HG03558 (cell line): ENCODE data around the gene ARHGEF11.

Source experiments
- ATAC-seq: cut with Tn5 transposase; IDR thresholded peaks from one replicate; pipeline ENCODE4 v1.9.1; 2021; ENCODE audit warnings: moderate number of reproducible peaks; ENCODE audit not compliant: unreplicated experiment; ENCODE audit errors: extremely low read depth

The ARHGEF11 gene

DNA sequence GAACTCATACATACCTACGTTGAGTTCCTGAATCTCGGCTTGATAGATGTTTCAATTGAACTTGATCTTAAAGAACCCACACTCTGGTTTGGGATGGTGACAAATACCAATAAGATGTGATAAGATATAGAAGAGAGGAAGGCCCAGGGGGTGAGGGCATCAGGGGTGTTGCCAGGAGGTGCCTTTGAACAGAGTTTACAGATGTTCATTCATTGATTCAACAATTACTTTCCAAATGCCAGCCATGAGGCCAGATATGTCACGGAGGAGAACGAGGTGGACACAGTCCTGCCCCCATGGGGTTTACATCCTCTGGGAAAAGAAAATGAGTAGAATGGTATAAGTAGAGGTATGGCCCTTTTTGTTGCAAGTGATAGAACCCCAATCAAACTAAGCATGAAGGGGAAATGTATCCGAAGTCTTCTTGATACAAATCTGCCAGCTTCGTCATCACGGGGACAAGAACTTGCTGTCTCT, 124.5 kb downstream of the ARHGEF11 start:
- no peak for ATAC-seq

DNA sequence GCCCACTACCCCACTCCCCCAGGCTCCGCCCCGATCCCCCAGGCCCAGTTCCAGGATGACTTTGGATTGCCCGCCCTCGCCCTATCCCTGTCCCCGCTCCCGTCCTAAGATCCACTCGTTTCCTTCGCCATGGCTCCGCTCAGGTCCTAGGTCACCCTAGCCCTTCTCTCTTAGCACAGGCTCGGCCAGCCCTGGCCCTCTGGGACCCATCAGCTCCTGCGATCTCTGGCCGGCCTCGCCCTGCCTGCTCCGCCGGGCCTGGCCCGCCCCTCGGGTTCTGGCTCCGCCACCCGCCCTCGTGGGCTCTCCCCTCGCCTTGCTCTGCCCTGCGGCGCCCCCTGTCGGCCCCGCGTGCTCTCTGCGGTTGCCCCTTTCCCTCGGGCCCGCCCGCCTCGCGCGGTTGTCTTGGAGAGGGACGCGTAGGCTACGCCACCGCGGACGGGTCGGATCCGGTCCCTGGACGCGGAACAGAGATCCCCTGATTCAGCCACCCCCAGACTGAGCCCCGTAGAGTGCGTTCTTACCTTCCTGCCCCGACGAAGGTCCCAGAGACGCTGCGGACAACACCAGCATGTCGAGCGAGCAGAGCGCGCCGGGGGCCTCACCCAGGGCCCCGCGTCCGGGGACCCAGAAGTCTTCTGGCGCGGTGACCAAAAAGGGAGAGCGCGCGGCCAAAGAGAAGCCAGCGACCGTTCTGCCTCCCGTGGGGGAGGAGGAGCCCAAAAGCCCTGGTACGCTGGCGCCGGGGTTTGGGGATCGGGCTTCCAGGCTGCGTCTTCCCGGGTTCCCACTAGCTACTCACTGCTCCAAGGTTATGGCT, 125.1 kb downstream of the ARHGEF11 start, which contains the start of gene LRRC71:
Gene LRRC71, plus strand, starts transcription at position 400 of the 820 bp plus-strand sequence. Its CDS starts 172 bp downstream, at position 572.
- ATAC-seq, result no peak

DNA sequence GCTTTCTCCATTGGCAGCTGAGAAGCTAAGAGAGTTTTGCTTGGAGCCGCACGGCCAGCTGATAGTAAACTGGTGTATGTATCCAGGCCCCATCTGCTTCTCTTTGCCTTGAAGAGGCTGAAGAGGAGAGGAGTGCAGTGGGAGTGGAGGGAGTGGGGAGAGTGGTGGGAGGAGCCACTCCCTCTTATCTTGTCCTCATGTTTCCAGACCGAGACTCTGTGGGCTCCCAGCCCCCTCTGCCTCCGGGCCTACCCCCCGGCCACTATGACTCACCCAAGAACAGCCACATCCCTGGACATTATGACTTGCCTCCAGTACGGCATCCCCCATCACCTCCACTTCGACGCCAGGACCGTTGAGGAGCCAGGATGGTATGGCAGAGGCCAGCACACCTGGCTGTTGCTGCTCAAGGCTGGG, 131.1 kb downstream of the ARHGEF11 start:
- ATAC-seq, result no peak

DNA sequence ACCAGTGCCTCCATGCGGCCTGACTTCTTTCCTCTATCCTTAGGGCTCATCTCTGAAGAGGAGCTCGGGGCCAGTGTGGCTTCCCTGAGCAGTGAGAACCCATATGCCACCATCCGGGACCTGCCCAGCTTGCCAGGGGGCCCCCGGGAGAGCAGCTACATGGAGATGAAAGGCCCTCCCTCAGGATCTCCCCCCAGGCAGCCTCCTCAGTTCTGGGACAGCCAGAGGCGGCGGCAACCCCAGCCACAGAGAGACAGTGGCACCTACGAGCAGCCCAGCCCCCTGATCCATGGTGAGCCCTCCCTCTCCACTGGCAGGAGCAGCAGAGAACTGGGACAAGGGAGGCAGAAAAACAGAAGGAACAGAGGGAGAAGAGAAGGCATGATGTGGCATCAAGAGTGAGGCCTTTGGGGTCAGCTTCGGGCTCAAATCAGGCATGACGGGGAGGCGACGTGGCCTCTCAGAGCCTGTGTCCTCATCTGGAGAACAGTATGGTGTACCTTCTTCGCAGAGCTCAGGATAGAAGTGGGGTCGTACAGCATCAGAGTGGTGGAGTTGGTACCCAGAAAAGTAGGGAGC, 131.6 kb downstream of the ARHGEF11 start:
- ATAC-seq, result no peak

DNA sequence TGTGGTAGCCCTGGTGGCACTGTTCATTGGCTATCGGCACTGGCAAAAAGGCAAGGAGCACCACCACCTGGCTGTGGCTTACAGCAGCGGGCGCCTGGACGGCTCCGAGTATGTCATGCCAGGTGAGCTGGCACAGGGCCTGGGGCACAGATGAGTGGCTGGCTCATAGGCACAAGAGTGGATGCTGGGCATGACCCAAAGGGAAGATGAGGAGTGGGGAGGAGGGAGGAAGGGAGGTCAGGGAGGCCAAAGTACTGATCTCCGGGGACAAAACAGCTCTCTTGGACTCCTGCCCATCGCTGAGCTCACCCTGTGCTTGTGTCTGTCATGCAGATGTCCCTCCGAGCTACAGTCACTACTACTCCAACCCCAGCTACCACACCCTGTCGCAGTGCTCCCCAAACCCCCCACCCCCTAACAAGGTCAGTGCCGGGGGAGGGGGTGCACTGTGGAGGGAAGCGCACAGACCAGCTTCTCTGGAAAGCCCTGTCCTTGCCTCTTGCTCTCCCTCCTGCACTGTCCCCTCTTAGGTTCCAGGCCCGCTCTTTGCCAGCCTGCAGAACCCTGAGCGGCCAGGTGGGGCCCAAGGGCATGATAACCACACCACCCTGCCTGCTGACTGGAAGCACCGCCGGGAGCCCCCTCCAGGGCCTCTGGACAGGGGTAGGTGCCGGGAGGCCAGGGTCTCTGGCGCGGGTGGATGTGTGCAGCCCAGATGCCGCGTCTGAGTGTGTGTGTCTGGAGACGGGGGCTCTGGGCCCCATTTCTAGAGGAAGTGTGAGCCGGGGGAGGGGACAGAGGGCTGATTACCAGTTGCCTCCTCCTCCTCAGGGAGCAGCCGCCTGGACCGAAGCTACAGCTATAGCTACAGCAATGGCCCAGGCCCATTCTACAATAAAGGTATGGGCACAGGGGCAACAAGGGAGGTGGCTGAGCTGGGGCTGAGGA, 132.4 kb downstream of the ARHGEF11 start:
- ATAC-seq, result no peak

DNA sequence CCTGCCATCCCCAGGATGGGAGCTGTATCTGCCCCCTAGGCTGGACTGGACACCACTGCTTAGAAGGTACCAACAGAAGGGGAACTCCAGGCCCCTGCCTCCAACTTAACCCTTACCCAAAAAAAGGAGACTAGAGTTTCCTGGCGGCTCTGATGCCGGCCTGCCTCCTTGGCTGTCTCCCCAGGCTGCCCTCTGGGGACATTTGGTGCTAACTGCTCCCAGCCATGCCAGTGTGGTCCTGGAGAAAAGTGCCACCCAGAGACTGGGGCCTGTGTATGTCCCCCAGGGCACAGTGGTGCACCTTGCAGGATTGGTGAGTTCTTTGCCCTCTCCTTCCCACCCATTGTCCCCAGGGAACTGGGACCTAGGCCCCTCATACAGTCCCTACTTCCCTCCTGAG, 133.2 kb downstream of the ARHGEF11 start:
- ATAC-seq, result no peak

DNA sequence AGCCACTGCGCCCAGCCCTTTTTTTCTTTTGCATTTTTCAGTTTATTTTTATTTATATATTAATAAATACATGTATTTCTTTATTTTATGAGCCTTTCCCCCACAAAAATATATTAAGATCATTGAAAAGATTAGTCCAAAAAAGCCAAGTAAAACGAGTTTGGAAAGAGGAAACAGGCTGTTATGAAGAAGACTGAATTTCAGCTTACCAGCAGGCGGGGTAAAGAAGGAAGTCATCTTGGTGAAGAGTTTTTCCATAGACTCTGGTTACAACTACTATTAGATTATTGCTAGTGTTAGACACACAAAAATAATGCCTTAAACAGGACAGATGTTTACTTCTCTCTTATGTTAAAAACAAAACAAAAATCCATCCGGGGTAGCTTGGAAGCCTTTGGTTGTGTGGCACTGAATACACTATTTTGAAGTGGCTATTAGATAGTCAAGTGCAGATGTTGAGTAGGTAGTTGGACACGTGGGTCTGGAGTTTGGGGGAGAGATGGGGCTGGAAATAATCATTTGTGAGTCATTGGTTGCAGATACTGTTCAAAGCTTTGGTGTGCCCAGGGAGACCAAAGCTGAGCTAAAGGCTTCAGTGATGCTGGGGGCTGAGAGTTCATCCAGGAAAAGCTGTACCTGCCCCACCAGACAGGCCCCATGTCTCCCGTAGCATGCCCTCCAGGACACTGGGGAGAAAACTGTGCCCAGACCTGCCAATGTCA, 133.8 kb downstream of the ARHGEF11 start:
- ATAC-seq, result no peak

DNA sequence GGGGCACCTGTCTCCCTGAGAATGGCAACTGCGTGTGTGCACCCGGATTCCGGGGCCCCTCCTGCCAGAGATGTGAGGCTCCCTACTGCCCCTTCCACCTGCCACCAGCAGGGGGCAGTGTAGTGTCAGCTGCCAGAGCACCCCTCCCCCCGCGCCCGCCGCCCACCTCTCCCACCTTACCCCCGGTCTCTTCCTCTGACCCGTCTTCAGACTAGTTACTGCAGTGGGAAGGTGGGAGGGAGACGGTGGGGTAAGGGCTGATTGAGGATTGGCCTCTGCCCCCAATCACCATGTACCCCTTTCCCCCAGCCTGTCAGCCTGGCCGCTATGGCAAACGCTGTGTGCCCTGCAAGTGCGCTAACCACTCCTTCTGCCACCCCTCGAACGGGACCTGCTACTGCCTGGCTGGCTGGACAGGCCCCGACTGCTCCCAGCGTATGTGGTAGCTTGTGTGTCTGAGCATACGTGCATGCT, 135.2 kb downstream of the ARHGEF11 start:
- ATAC-seq, result no peak

DNA sequence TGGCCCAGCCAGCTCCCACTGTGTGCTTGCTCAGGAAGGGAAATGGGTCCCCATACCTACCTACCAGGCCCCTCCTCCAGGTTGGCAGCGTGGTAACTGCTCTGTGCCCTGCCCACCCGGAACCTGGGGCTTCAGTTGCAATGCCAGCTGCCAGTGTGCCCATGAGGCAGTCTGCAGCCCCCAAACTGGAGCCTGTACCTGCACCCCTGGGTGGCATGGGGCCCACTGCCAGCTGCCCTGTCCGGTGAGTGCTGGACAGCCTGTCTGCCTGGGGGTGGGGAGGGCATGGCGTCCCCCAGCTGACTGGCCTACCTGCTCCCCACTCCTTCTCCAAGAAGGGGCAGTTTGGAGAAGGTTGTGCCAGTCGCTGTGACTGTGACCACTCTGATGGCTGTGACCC, 135.9 kb downstream of the ARHGEF11 start:
- no peak for ATAC-seq

DNA sequence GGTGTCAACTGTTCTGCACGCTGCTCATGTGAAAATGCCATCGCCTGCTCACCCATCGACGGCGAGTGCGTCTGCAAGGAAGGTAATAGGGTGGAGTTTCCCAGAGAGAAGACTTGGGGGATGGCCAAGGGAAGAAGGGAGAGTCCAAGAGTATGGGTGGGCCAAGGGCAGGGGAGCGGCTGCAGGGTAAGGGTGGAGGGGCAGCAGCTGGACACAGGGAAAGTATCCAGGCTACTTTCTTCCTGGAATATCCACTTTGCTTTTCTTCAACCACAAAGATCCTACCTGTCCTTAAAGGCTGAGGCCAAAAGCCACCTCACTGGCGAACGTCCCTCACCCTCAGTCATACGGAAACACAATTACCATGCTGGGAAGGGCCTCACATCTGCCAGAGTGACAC, 136.6 kb downstream of the ARHGEF11 start:
- no peak for ATAC-seq

DNA sequence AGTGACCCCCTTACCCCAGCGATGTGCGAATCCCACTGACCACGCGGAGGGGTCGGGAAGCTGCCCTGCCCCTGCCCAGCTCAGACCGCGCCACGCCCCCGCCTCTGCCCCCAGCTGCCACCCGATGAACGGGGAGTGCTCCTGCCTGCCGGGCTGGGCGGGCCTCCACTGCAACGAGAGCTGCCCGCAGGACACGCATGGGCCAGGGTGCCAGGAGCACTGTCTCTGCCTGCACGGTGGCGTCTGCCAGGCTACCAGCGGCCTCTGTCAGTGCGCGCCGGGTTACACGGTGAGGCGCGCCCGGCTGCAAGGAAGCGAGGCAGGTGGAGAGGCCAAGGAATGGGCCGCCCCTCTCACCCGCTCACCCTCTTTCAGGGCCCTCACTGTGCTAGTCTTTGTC, 137.0 kb downstream of the ARHGEF11 start:
- ATAC-seq, result no peak

DNA sequence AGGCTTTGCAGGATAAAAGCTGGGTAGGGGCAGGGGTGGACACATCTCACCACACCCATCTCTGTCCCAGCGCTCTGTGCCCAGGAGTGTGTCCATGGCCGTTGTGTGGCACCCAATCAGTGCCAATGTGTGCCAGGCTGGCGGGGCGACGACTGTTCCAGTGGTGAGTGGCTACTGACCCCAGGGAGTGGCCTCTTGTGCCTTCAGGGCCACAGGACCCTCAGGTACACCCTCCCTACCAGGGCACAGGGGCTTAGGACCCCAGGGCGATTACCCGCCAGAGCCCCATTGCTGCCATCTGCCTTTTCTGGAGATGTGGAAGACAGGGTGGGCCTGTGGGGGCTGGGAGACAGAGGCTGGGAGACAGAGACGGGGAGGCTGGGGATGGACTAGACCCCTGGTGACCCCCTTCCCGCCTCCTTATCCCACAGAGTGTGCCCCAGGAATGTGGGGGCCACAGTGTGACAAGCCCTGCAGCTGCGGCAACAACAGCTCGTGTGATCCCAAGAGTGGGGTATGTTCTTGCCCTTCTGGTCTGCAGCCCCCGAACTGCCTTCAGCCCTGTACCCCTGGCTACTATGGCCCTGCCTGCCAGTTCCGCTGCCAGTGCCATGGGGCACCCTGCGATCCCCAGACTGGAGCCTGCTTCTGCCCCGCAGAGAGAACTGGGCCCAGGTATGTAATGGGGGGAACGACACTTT, 139.2 kb downstream of the ARHGEF11 start:
- no peak for ATAC-seq

DNA sequence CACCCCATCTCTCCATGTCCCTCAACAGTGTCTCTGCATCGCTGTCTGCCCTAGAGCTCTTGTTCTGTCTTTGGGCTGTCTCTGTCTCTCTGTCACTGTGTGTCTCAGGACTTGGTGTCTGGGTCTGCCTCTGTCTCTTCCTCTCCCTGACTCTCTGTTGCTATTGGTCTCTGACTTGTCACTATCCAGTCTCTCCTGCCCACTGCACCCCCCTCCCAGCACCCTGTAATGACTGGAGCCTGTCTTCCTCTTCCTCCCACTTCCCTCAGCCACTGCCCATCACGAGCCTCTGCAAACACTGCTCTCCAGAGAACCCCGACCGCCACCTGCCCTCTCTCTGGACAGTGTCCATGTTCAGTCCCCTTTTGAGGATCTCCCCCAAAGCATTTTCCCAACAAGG, 139.9 kb downstream of the ARHGEF11 start:
- ATAC-seq, result no peak

DNA sequence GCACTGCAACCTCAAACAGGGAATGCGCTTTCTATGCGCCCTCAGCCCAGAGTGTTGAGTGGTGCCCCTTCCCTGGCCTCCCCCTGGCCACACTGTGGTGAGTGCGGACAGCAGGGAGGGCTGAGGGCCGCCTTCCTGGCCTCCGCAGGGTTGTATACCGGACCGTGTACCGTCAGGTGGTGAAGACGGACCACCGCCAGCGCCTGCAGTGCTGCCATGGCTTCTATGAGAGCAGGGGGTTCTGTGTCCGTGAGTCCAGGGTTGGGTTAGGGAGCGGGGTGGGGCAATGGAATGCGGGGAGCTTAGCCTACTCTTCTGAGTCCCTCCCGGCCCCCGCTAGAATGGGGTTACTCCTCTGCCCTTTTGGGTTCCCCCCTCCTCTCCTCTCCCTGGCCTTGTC, 140.4 kb downstream of the ARHGEF11 start:
- ATAC-seq, result no peak

DNA sequence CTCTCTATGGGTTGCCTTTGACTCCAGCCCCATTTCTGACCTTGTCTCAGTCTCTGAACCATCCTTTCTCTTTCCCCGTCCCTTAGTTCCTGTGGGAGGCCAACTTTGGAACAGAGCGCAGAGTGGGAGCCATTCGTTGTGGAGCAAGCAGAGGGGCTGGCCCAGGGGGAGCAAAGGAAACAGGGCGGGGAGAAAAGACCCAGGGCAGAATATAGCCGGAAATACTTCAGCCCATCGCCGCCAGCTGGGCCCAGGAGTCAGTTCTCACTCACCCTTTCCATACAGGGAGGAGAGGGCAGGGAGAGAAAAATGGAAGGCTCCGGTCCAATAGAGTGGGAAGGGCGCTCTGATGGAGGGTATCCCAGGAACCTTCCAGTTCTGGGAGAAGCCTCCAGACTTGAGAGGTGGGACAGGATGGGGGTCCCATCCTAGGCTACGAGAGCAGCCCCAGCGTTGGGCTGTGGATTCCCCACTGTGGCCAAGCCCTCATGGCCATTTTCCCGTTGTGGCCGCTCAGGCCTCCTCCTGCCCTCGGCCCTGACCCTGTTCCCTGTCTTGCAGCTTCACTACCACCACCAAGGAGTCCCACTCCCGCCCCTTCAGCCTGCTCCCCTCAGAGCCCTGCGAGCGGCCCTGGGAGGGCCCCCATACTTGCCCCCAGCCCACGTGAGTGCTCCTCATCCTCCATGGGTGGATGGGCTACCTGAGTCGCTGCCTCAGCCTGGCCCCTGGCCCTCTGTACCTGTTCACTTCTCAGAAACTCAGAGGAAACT, 141.2 kb downstream of the ARHGEF11 start:
- no peak for ATAC-seq

DNA sequence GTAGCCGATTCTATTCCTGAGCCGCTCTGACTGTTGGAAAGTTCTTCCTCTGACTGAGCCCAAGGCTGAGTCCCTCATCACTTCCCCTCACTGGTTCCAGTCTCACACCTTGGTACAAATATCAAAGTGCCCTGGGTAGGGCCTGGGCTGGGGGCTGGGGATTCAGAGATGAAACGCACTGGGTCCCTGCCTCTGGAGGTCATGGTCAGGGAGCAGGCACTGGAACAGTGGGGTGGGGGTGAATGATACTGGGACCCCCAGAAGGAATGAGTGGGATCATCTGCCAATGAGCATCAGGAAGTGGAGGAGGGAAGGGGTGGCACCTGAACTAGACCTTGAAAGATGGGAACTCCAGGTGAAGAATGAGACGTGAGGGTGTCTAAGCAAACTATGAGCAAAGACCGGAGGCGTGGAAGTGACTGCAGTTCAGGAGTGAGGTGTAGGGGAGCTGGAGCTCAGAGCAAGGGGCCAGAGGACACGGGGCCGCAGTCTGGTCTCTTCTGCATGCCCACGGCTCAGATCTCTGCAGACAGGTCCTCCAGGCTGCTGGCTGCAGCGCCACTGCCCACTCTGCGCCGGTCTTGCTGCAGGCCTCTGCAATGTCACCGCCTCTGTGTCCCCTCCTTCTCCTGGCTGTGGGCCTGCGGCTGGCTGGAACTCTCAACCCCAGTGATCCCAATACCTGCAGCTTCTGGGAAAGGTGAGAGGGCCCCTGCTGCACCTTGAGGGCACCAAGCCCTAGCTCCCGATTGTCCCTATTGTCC, 142.0 kb downstream of the ARHGEF11 start:
- no peak for ATAC-seq

DNA sequence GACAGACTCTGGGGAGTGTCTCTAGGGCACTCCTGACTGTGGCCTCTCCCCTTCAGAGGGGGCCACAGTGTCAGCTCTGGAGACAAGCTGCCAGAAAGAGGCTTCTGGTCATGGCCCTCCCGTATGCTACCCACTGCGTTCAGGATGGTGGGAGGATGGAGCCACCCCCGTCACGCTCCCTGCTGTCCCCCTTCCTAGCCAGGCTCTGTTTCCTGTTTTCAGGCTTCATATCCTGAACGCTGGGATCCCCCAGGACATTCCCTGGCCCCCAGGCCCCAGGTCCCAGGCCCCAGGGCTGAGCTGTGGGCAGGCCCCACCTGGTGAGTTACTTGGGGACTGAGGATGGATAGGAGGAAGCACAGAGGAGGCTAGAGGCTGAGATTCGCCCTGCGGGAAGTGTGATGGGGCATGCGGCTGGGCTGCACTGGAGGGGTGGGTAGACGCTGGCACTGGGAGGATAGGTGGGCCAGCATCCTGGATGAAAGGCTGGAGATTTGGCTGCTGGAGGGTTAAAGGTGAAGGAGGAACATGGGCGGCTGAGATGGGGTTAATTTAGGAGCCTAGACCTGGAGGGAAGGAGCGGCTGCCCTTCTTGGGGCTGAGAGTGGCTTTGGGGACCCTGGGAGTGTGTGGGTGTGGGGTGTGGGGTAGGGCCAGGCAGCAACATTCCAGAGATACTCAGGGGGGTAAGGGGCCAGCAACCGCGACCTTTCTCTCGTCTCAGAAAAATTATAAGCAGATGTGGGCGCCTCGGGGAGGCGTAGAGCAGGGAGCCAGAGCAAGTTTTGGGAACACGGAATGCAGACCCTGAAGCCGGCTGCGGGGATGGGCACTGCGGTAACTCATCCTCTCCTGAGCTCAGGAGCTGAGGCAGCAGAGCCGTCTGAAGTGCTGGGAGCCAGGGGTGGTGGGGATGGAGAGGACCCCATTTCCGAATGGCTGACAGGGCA, 143.3 kb downstream of the ARHGEF11 start:
- no peak for ATAC-seq
